OCI-LY1 (cell line): ENCODE data around the gene PI16.

Experiments
- H2AFZ ChIP-seq: fragments of 200-600 bp; sonication (generic), shearing (Covaris generic); 2 replicates; pipeline ENCODE4 v1.6.0; 2014; ENCODE audit warnings: antibody characterized with exemption, mild to moderate bottlenecking, low read length
- H3F3A ChIP-seq: fragments of 200-600 bp; sonication (generic), shearing (Covaris generic); 2 replicates; pipeline ENCODE4 v1.6.0; 2014; ENCODE audit warnings: mild to moderate bottlenecking, antibody characterized with exemption, low read length, moderate library complexity; ENCODE audit not compliant: insufficient read depth
- H3K27ac ChIP-seq: fragments of 200-600 bp; sonication (generic); 2 replicates; pipeline ENCODE4 v1.5.1; 2014; ENCODE audit warnings: low read length, mixed run types, mild to moderate bottlenecking, low read depth; ENCODE audit not compliant: poor library complexity, severe bottlenecking
- H3K27me3 ChIP-seq: fragments of 200-600 bp; sonication (generic); 2 replicates; pipeline ENCODE4 v1.6.0; 2014; ENCODE audit warnings: antibody characterized with exemption, mild to moderate bottlenecking, low read length, moderate library complexity; ENCODE audit not compliant: insufficient read depth
- H3K36me3 ChIP-seq: fragments of 200-600 bp; sonication (generic); 2 replicates; pipeline ENCODE4 v1.6.1; 2014; ENCODE audit warnings: mild to moderate bottlenecking, antibody characterized with exemption, low read length, moderate library complexity, mixed read lengths; ENCODE audit not compliant: insufficient read depth
- H3K4me1 ChIP-seq: fragments of 200-600 bp; sonication (generic); 2 replicates; pipeline ENCODE4 v1.5.1; 2014; ENCODE audit warnings: mild to moderate bottlenecking, low read length, moderate library complexity; ENCODE audit not compliant: insufficient read depth, severe bottlenecking
- H3K4me2 ChIP-seq: fragments of 200-600 bp; sonication (generic), shearing (Covaris generic); 2 replicates; pipeline ENCODE4 v1.6.1; 2014; ENCODE audit warnings: low read length
- H3K4me3 ChIP-seq: fragments of 200-600 bp; sonication (generic); 2 replicates; pipeline ENCODE4 v1.5.1; 2014; ENCODE audit warnings: low read length, low read depth, mild to moderate bottlenecking, mixed read lengths; ENCODE audit not compliant: poor library complexity, severe bottlenecking
- H3K79me2 ChIP-seq: fragments of 200-600 bp; shearing (Covaris generic); 2 replicates; pipeline ENCODE4 v1.6.1; 2016; ENCODE audit warnings: mixed run types, low read length, mixed read lengths; ENCODE audit not compliant: insufficient read depth
- H3K9ac ChIP-seq: fragments of 200-600 bp; sonication (generic), shearing (Covaris generic); 2 replicates; pipeline ENCODE4 v1.6.1; 2014; ENCODE audit warnings: mild to moderate bottlenecking, low read length, mixed read lengths
- H3K9me2 ChIP-seq: fragments of 200-600 bp; sonication (generic), shearing (Covaris generic); 2 replicates; pipeline ENCODE4 v1.6.1; 2014; ENCODE audit warnings: low read depth, mild to moderate bottlenecking, low read length, mixed read lengths
- H3K9me3 ChIP-seq: fragments of 200-600 bp; shearing (Covaris generic); 2 replicates; pipeline ENCODE4 v1.6.1; 2014; ENCODE audit warnings: low read length, mixed read lengths
- H4K20me1 ChIP-seq: fragments of 200-600 bp; sonication (generic), shearing (Covaris generic); 2 replicates; pipeline ENCODE4 v1.6.0; 2016; ENCODE audit warnings: mild to moderate bottlenecking, low read length; ENCODE audit not compliant: insufficient read depth
- CTCF ChIP-seq: fragments of 200-600 bp; sonication (generic), shearing (Covaris generic); IDR thresholded peaks from 2 replicates; pipeline ENCODE4 v1.5.1; 2017; ENCODE audit warnings: mild to moderate bottlenecking, antibody characterized with exemption, low read length, moderate library complexity, mixed read lengths
- EZH2 ChIP-seq: fragments of 200-600 bp; sonication (generic), shearing (Covaris generic); IDR thresholded peaks from 2 replicates; pipeline ENCODE4 v1.8.0; 2017; ENCODE audit warnings: borderline replicate concordance, mixed run types, mild to moderate bottlenecking, antibody characterized with exemption, low read length, moderate library complexity, mixed read lengths

The PI16 gene

GRCh38 chr6:36955136-36955535 is 598 bp downstream of the PI16 start:
- Histone ChIP-seq H3K79me2 (no peaks in the 10 kb centered on the region), H3K4me3 (no peak overlapping the region), H3F3A (no peaks in the 10 kb centered on the region), H3K27ac (no peak overlapping the region), H3K9ac (no peak overlapping the region), H3K4me2 (no peak overlapping the region), H3K9me3 (no peaks in the 10 kb centered on the region), H3K4me1 (no peaks in the 10 kb centered on the region), H3K9me2 (no peaks in the 10 kb centered on the region), H2AFZ (no peak overlapping the region), H3K27me3 (no peaks in the 10 kb centered on the region), H3K36me3 (no peaks in the 10 kb centered on the region), H4K20me1 (no peaks in the 10 kb centered on the region)
- TF ChIP-seq EZH2: no peak
- no peak for TF ChIP-seq CTCF

GRCh38 chr6:36955671-36956445 is 1.3 kb downstream of the PI16 start:
- Histone ChIP-seq H3K9me3 (no peaks in the 10 kb centered on the region), H4K20me1 (no peaks in the 10 kb centered on the region), H3F3A (no peaks in the 10 kb centered on the region), H3K4me3 (no peak overlapping the region), H3K27ac (no peak overlapping the region), H3K27me3 (no peaks in the 10 kb centered on the region), H3K9me2 (no peaks in the 10 kb centered on the region), H2AFZ (no peak overlapping the region), H3K4me1 (no peaks in the 10 kb centered on the region), H3K79me2 (no peaks in the 10 kb centered on the region), H3K36me3 (no peaks in the 10 kb centered on the region), H3K9ac (no peak overlapping the region), H3K4me2 (no peak overlapping the region)
- TF ChIP-seq EZH2: no peak
- TF ChIP-seq CTCF: no peak

GRCh38 chr6:36956446-36956820 is 1.9 kb downstream of the PI16 start:
- H3K4me3 ChIP-seq: no peak overlapping the region
- no peaks in the 10 kb centered on the region for H3F3A ChIP-seq
- no peaks in the 10 kb centered on the region for H4K20me1 ChIP-seq
- H3K4me2 ChIP-seq: no peak overlapping the region
- no peaks in the 10 kb centered on the region for H3K9me2 ChIP-seq
- no peaks in the 10 kb centered on the region for H3K79me2 ChIP-seq
- H3K9ac ChIP-seq: no peak overlapping the region
- no peaks in the 10 kb centered on the region for H3K27me3 ChIP-seq
- no peaks in the 10 kb centered on the region for H3K36me3 ChIP-seq
- H3K4me1 ChIP-seq: no peaks in the 10 kb centered on the region
- no peak for TF ChIP-seq CTCF
- no peak for TF ChIP-seq EZH2
- H3K9me3 ChIP-seq: no peaks in the 10 kb centered on the region
- H3K27ac ChIP-seq: no peak overlapping the region
- no peak overlapping the region for H2AFZ ChIP-seq
